Erythroblast (primary cell): ENCODE measurements around the gene HOXA4.

Source experiments
- GATA1 ChIP-seq: IDR thresholded peaks from 2 replicates; pipeline ENCODE4 v1.6.1; 2011; ENCODE audit warnings: low read depth, mild to moderate bottlenecking, control low read depth, low read length, moderate library complexity
- POLR2A ChIP-seq: IDR thresholded peaks from 2 replicates; pipeline ENCODE4 v1.6.1; 2011; ENCODE audit warnings: mild to moderate bottlenecking, low read length

DNA sequence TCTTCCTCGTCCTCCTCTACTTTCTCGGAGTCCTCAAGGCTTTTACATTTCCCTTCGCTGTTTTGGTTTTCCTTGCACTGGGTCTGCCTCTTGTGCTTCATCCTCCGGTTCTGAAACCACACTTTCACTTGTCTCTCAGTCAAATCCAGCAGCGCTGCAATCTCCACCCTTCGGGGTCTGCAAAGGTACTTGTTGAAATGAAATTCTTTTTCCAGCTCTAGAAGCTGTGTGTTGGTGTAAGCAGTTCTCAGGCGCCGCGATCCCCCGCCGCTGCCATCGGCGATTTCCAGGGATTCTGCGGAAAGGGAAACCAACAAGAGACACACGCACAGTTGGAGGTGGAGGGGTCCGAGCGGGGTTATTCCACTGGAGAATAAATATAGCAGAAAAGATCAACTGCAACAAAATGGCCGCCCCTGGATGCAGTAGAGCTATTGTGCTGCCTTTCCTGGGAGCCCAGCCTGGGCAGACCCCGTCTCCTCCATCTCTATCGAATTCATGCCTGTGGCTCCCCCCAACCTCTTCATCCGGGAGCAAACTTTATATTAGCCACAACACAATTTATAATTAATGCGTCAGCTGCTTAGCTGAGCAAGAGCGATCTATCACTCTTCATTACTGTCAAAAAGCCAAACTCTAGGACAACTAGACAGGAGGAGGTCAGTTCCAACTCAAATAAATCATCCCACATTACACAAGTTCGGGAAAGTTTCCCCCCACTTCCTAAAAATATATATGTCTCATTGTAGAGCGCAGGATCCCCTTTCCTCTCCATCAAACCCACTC, 29.2 kb downstream of the HOXA4 start:
- no peak for TF ChIP-seq POLR2A
- no peak for TF ChIP-seq GATA1
